Peyer's patch (tissue), 4 donors: ENCODE data around the gene USP44.

Experiments
- POLR2A ChIP-seq, 2 donors: fragments of 450-650 bp; IDR thresholded peaks; one replicate each; pipeline ENCODE4 v1.5.1; 2017; ENCODE audit warnings: antibody characterized with exemption in 2 of 2, mild to moderate bottlenecking in 2 of 2, moderate library complexity in 2 of 2
- TF ChIP-seq, protein P1 (sequence below), 6 experiments: fragments of 450-650 bp in 4 of 6; fragments of 200-600 bp in 2 of 6; sonication (generic) in 1 of 6; IDR thresholded peaks; one replicate each; pipeline ENCODE4 v1.5.1; 2017 to 2019; ENCODE audit warnings: antibody characterized with exemption in 6 of 6, mild to moderate bottlenecking in 3 of 6, moderate library complexity in 1 of 6

DNA sequence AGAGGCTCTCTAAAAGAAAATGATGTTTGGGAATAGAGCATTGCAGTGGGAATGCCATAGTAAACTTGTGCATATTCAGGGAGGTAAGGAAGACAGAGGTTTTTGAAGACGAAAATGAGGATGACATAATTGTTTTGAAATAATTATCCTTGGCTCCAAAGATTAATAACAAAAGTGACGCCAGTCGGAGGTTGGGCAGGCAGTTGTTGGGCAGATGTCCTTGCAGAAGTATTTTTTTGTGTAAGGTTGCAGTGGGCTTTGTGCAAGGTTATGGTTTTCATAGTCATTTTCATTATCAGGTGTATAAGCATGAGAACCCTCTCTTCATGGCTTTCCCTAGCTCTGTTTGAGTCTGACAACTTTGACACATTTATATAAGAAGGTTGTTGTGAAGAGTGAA, 42.0 kb downstream of the USP44 start:
- no peak for TF ChIP-seq POLR2A (IDR thresholded peaks at IDR 0.05)
- TF ChIP-seq, protein P1, sequence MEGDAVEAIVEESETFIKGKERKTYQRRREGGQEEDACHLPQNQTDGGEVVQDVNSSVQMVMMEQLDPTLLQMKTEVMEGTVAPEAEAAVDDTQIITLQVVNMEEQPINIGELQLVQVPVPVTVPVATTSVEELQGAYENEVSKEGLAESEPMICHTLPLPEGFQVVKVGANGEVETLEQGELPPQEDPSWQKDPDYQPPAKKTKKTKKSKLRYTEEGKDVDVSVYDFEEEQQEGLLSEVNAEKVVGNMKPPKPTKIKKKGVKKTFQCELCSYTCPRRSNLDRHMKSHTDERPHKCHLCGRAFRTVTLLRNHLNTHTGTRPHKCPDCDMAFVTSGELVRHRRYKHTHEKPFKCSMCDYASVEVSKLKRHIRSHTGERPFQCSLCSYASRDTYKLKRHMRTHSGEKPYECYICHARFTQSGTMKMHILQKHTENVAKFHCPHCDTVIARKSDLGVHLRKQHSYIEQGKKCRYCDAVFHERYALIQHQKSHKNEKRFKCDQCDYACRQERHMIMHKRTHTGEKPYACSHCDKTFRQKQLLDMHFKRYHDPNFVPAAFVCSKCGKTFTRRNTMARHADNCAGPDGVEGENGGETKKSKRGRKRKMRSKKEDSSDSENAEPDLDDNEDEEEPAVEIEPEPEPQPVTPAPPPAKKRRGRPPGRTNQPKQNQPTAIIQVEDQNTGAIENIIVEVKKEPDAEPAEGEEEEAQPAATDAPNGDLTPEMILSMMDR (IDR thresholded peaks at IDR 0.05) = no peak
